ENCODE data around the gene ATP11A.

- TF ChIP-seq CTCF (IDR thresholded peaks at IDR 0.05) (no peak), POLR2A (IDR thresholded peaks at IDR 0.05) (no peak)
These were observed 169.4 kb downstream of the ATP11A start for GRCh38 chr13:112859128-112859816.

All from thyroid gland (tissue), 4 donors.